ENCODE measurements around the gene EDARADD. TPM values are rescaled to one million over a fixed set of nuclear protein-coding genes. Genes with fewer than 3 reads are reported as not detected.

The EDARADD gene
- total and polyA plus RNA-seq, 2 of the 13 experiments (the other 11 are each of a cell fraction or from before 2014, with no cell fraction given), result 0.03 TPM; not detected in 1

GRCh38 chr1:236522937-236523703 lies 129.0 kb downstream of the EDARADD start (continued):
- TF ChIP-seq ZNF281 (CRISPR knock-in tag; IDR thresholded peaks at IDR 0.05; ENCODE audit: borderline replicate concordance) (peak; percentile 83), RBM39 (IDR thresholded peaks at IDR 0.05; ENCODE audit: low read depth, low read length, poor library complexity, severe bottlenecking) (no peak), STAT6 (CRISPR knock-in tag; IDR thresholded peaks at IDR 0.05; ENCODE audit: borderline replicate concordance) (no peak), ATF6 (CRISPR knock-in tag; conservative IDR thresholded peaks at IDR 0.05) (no peak), PBX3 (CRISPR knock-in tag; IDR thresholded peaks at IDR 0.05; ENCODE audit: borderline replicate concordance) (no peak), RFXANK (CRISPR knock-in tag; IDR thresholded peaks at IDR 0.05) (no peak), BRCA1 (CRISPR knock-in tag; IDR thresholded peaks at IDR 0.05) (no peak), PCBP2 (optimal IDR thresholded peaks at IDR 0.05; ENCODE audit: low read depth, low read length, poor library complexity, severe bottlenecking) (no peak), NR3C1 (CRISPR knock-in tag; IDR thresholded peaks at IDR 0.05) (no peak), HNF4G (IDR thresholded peaks at IDR 0.05; ENCODE audit: borderline replicate concordance, low read depth, low read length) (no peak), HNF4G (CRISPR knock-in tag; IDR thresholded peaks at IDR 0.05; ENCODE audit: borderline replicate concordance, low read depth) (0 out of 2 replicates have a peak, but pooled peaks have one; percentile 44), ZNF674 (CRISPR knock-in tag; IDR thresholded peaks at IDR 0.05; ENCODE audit: low read depth) (no peak), RELA (CRISPR knock-in tag; IDR thresholded peaks at IDR 0.05) (no peak)

Measured in HepG2 (cell line).